Activated CD4-positive, alpha-beta T cell treated with anti-CD3 and anti-CD28 coated beads for 1 hour (primary cell): Measurements from ENCODE around the gene NME2.

Source experiments
- DNase-seq: peaks from one replicate; pipeline ENCODE4 v3.0.0-alpha.2; 2020

The NME2 gene

DNA sequence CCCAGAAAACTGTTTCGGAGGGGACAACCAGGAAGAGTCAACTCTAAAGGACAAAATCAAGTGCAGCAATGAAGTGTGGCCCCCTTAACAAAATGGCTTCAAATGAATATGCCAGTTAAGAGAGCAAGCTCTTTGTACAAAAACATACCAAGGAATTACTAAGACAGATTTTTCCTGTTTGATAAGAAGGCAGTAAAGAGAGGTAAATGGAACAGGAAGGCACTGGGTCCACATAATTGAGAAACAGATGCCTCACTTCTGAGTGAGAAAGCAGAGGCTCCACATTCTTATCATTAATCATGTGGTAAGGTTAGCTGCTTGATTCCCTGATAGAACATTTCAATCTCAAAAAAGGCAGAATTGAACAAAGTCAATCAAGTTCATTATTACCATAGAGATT is 48.7 kb downstream of the NME2 start:
- DNase-seq = no peak

DNA sequence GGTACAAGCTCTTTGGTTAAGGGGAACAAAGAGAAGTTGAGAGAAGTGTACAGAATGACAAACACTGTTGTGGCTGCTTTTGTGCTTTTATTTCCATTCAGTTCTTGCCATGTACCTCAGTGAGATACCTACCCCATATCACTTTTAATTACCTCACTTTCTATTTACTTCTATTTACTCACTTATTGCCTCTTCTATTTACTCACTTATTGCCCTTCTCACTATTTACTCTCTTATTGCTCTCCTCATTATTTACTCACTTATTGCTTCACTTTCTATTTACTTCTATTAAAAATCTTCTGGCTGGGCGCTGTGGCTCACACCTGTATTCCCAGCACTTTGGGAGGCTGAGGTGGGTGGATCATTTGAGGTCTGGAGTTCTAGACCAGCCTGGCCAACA is 51.7 kb downstream of the NME2 start:
- no peak for DNase-seq

GRCh38 chr17:51221322-51221721 is 55.1 kb downstream of the NME2 start:
- DNase-seq = no peak
